HG03280 (cell line): ENCODE measurements around the gene POLR3G.
A peak's percentile ranks its signal among the peaks of the same experiment; 100 is the strongest.

Experiments used
- ATAC-seq: cut with Tn5 transposase; IDR thresholded peaks from one replicate; pipeline ENCODE4 v1.9.1; 2021; ENCODE audit warnings: mild to moderate bottlenecking, moderate library complexity; ENCODE audit not compliant: unreplicated experiment

The POLR3G gene

GRCh38 chr5:90495146-90495545 is 20.5 kb downstream of the POLR3G start:
- no peak for ATAC-seq

DNA sequence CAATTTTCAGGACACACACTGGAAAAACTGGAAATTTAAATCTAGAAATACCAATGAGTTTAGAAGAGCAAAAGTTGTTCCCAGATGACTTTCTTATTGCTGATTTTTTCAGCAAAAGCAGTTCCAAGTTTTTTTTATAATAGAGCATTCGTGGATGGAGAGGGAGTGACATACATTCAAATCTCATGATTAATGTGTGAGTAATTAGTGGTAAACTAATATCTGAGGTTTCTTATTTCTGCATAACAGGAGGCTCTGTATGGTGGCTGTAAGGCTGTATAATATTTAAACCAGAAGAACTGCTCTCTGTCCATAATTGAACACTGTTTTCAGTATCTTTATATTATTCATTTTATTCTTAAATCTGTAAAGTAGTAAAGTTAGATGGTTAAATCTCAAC is 28.9 kb downstream of the POLR3G start:
- no peak for ATAC-seq

DNA sequence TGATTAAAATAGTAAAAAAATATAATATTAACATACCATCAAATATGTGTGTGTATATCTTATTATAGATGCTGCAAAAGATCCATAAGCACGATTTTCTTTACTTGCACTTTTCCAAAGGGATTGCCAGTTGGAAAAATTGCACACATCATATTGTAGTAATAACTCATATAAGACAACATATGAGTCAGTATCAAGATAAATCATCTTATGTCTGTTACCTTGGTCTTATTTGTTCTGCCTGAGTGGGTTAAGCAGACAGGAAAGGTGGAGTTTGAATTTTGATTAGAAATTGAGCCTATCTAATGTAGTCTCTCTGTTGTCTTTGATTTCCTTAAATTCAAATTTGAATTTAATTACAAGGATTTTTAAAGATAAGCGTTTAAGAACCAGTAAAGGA is 30.1 kb downstream of the POLR3G start:
- ATAC-seq, result no peak

- ATAC-seq, result no peak
Measured at GRCh38 chr5:90506221-90506620, 31.6 kb downstream of the POLR3G start.

DNA sequence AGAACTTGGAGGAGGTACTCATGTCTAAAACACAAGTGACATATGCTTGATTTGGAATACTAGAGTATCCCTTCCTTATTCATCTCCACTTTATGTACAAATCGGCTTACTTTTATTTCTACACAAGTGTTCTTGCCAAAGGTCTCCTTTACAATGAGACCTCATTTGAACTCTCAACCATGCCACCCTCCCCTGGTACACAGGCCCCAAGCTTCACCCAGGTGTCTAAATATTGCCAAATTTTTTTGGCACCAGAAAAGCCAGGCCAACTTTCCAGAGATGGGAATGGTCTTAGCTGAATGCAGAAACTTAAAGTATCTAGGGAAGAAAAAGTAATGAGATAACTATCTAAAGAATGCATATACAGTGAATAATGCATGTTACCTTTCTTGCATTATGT is 35.8 kb downstream of the POLR3G start:
- ATAC-seq, result no peak

DNA sequence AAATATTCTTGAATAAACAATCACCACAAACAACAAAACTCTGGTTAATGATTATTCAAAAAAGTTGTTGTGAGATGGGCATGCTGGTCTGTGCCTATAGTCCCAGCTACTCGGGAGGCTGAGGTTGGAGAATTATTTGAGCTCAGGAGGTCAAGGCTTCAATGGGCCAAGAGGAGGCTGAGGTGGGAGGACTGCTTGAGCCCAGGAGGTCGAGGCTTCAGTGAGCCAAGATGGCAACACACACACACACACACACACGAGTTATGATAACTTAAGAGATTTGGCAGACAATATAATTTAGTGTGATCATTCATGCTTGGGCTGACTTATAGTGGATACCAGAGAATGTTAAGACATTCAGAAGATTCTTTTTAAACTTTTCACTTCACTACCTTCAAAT is 39.9 kb downstream of the POLR3G start:
- no peak for ATAC-seq

- no peak for ATAC-seq
Measured at GRCh38 chr5:90518661-90519060, 44.0 kb downstream of the POLR3G start.

- no peak for ATAC-seq
Measured at GRCh38 chr5:90519081-90519480, 44.4 kb downstream of the POLR3G start.

DNA sequence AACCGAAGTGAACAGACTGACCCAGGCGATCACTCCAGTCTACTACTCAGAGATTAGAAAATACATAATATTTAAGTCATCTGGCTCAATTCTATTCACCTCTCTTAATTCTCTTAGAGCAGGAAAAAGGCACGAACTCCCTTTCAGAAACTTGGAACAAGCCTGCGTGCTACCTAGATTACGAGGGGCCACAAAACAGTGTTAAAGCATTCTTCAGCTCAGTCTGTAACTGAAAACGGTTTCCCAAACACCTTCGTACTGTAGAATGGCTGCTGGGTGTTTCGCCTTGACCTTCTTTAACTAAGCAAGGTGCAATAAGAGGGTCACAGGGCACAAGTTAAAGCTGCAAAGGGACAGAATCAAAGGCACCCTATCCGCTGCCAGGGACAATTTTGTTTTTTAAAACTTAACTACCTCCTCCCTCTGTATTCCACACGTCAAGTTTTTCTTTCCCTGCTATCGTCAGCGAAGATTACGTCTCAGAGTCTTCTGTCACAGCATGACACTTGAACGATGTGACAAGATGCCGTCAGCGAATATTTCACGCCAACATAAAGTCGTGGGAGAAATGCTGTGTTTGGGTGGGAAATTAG is 54.0 kb downstream of the POLR3G start:
- ATAC-seq, result peak; percentile 2

- ATAC-seq, result peak; percentile 89
Measured at GRCh38 chr5:90529194-90529938, 54.7 kb downstream of the POLR3G start, which contains the start of gene LYSMD3. Gene LYSMD3 (minus strand): TSS chr5:90529584. CDS start chr5:90525289, 4,295 bp downstream.

GRCh38 chr5:90529939-90530677 is 55.4 kb downstream of the POLR3G start:
- ATAC-seq, result peak; percentile 51

- no peak for ATAC-seq
Measured at GRCh38 chr5:90530736-90531487, 56.2 kb downstream of the POLR3G start.

GRCh38 chr5:90533794-90534193 is 59.1 kb downstream of the POLR3G start:
- ATAC-seq, result no peak

GRCh38 chr5:90534922-90535321 is 60.3 kb downstream of the POLR3G start:
- ATAC-seq, result no peak

DNA sequence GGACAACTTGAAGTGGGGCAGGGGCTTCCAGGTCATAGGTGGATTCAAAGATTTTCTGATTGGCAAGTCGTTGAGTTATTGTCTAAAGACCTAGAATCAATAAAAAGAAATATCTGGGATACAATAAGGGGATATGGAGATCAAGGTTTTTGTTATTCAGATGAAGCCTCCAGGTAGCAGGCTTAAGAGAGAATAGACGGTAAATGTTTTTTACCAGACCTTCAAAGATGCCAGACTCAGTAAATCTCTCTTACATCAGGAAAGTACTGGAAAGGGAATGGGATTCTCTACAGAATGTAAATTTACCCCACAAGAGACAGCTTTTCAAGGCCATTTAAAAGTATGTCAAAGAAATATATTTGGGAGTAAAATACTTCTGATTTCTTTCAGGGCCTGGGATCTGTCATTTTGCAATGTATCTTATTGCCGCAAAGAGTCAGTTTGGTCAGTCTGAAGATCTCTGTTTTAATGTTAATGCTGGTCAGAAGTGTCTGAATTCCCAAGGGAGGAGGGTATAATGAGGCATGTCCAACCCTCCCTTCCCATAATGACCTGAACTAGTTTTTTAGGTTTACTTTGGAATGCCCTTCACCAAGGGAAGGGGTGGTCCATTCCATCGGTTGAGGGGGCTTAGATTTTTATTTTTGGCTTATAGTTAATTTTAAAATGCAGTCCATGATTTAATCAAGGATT is 68.3 kb downstream of the POLR3G start:
- ATAC-seq, result no peak

- ATAC-seq, result no peak
Measured at GRCh38 chr5:90545511-90545910, 70.8 kb downstream of the POLR3G start.

DNA sequence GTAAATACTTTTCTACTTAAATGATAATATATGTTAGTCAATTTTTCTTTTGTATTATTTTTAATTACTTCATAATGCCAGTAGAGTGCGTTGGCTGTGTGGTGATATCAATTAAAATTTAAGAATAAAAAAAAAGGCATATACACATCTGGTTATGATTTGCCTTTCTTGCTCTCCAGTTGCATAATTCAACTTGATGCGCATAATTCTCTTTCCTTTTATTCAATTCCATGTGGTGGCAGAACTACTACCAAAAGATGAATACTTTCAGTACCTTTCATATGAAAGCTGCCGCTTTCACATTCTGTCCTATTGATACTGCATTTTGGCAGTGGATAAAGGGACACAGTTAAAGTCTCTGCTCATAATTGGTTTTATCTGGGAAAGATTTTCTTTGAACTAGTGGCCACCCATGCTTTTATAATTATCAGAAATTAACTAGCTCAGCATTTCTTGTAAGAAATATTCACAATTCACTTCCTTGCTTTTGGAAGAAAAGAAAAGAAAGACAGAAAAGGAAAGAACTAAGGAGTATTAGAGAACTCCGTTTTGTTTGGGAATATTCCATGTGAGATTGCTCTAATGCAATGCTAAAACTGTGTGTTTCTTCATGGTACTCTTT is 71.7 kb downstream of the POLR3G start:
- ATAC-seq, result no peak

DNA sequence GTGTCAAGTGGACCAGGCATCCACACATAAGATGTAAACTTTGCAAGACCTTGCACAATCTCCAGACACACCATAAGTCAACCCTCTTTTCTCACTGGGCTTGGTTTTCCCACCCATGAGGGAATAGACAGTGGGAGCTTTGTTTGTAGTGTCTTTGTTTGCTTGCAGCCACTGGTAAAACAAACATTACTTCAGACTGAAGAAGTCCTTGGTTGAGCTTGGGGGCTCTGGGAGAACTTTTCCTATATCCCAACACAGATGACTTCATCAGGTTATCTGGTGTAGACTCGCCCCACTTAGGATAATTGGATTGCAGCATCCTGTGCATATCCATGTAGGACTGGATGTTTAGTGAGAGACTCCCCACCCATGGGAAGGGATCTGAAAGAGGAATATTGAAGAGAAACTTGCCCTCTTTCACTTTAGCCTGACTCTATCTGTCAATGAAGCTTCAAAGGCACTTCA is 72.4 kb downstream of the POLR3G start:
- ATAC-seq, result no peak

DNA sequence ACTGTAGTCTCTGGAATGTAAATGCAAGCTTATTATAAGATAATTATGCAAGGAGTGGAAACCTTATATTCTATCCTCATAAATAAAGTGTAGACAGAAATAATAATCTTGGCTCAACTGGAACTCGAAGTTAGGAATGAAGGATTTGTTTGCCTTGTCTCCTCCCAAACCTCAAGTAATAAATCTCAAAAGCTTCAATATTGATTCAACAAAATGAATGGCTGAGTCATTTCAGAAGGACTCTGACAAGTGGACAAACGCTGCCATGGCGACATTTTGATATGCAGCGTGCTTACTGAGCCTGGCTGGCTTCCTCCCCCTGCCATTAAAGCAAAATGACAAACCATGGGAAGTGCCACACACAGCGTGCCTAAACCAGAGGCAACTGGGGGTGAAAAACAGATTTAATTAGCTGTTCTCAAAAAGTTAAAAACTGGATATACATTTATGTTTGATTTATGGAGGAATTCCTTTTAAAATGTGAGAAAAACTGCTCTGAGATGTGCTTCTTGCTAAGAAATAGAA is 73.5 kb downstream of the POLR3G start:
- no peak for ATAC-seq

GRCh38 chr5:90549223-90549622 is 74.6 kb downstream of the POLR3G start:
- ATAC-seq, result no peak
